B cell (primary cell): ENCODE results near the gene FBXL13. TPM values are rescaled to one million over a fixed set of nuclear protein-coding genes. Genes with fewer than 3 reads are reported as not detected.

Source experiments
- ATAC-seq: fragments of 200-7000 bp; cut with Tn5 transposase; one replicate; pipeline ENCODE4 v1.10.0; 2021; ENCODE audit warnings: low read depth, mild to moderate bottlenecking, moderate number of reproducible peaks, moderate library complexity
- CTCF ChIA-PET: fragments of 350-600 bp; sonication (Branson Sonifier 250); formaldehyde crosslinking; loops from one replicate; lab custom pipeline; 2021; ENCODE audit warnings: antibody characterized with exemption, inconsistent platforms; lab: Charles Lee
- POLR2A ChIA-PET: fragments of 350-600 bp; sonication (Branson Sonifier 250); formaldehyde crosslinking; loops from one replicate; lab custom pipeline; 2021; ENCODE audit warnings: antibody characterized with exemption; lab: Charles Lee
- DNase-seq: peaks from one replicate; pipeline ENCODE4 v3.0.0; 2013
- H2AFZ ChIP-seq: 2 replicates; pipeline ENCODE4 v1.6.1; 2012; ENCODE audit warnings: mild to moderate bottlenecking, low read depth, low read length; ENCODE audit not compliant: insufficient read depth, poor library complexity, severe bottlenecking
- H3K27ac ChIP-seq, 2 donors: 1 replicate in 1 of 2; 2 replicates in 1 of 2; pipeline ENCODE4 v1.5.1; 2012 to 2013; ENCODE audit warnings: low read length in 2 of 2, mild to moderate bottlenecking in 2 of 2, moderate library complexity in 1 of 2
- H3K27me3 ChIP-seq, 4 experiments: fragments of 200-600 bp in 1 of 4; sonication (generic) in 1 of 4; replicated peaks in 1 of 4; 1 replicate in 2 of 4; 2 replicates in 2 of 4; pipeline versions ENCODE4 v1.6.1 to v1.7.0; 2013 to 2016; ENCODE audit warnings: low read length in 3 of 4, mild to moderate bottlenecking in 2 of 4, mixed read lengths in 1 of 4, moderate library complexity in 1 of 4; ENCODE audit not compliant: insufficient read depth in 4 of 4, control insufficient read depth in 3 of 4; ENCODE audit errors: control extremely low read depth in 1 of 4
- H3K36me3 ChIP-seq, 2 experiments: replicated peaks in 1 of 2; 1 replicate in 1 of 2; 2 replicates in 1 of 2; pipeline versions ENCODE4 v1.6.1 to v1.7.1; 2013; ENCODE audit warnings: low read length in 1 of 2; ENCODE audit not compliant: insufficient read depth in 2 of 2, control insufficient read depth in 1 of 2; ENCODE audit errors: control extremely low read depth in 1 of 2, extremely low read depth in 1 of 2
- H3K4me1 ChIP-seq, 2 donors: fragments of 200-600 bp in 1 of 2; sonication (generic) in 1 of 2; 1 replicate in 1 of 2; 2 replicates in 1 of 2; pipeline versions ENCODE4 v1.5.1 to v1.6.1; 2013 to 2017; ENCODE audit warnings: low read length in 2 of 2; ENCODE audit not compliant: control insufficient read depth in 2 of 2, insufficient read depth in 2 of 2
- H3K4me2 ChIP-seq: replicated peaks from 2 replicates; pipeline ENCODE3; 2012; ENCODE audit warnings: mild to moderate bottlenecking, low read depth, low read length; ENCODE audit not compliant: poor library complexity, severe bottlenecking
- H3K4me3 ChIP-seq, 5 experiments: fragments of 200-600 bp in 1 of 5; sonication (generic) in 1 of 5; 1 replicate in 3 of 5; 2 replicates in 2 of 5; pipeline versions ENCODE4 v1.5.1 to v1.7.0; 2011 to 2016; ENCODE audit warnings: low read length in 4 of 5, mild to moderate bottlenecking in 4 of 5, low read depth in 2 of 5, control low read depth in 1 of 5, moderate library complexity in 1 of 5; ENCODE audit not compliant: insufficient read depth in 1 of 5; ENCODE audit errors: control extremely low read depth in 1 of 5, extremely low read depth in 1 of 5
- H3K79me2 ChIP-seq: fragments of 200-600 bp; sonication (generic); one replicate; pipeline ENCODE4 v1.6.0; 2016; ENCODE audit warnings: low read length; ENCODE audit not compliant: control insufficient read depth, insufficient read depth
- H3K9ac ChIP-seq: fragments of 200-600 bp; sonication (generic); 2 replicates; pipeline ENCODE4 v1.6.1; 2017; ENCODE audit warnings: mild to moderate bottlenecking, low read length, moderate library complexity
- H3K9me3 ChIP-seq, 3 donors: one replicate each; pipeline versions ENCODE4 v1.6.1 to v1.7.1; 2013; ENCODE audit warnings: low read length in 2 of 3; ENCODE audit not compliant: control insufficient read depth in 2 of 3, insufficient read depth in 1 of 3; ENCODE audit errors: control extremely low read depth in 1 of 3
- H4K20me1 ChIP-seq: 2 replicates; pipeline ENCODE4 v1.6.0; 2012; ENCODE audit warnings: mild to moderate bottlenecking, low read length; ENCODE audit not compliant: insufficient read depth, control insufficient read depth, poor library complexity, severe bottlenecking
- H3K27ac Mint-ChIP-seq: one replicate; pipeline ENCODE4 v1.8.0; 2021; ENCODE audit warnings: mixed read lengths
- H3K27me3 Mint-ChIP-seq: one replicate; pipeline ENCODE4 v1.8.0; 2021; ENCODE audit warnings: mixed read lengths
- H3K4me1 Mint-ChIP-seq: one replicate; pipeline ENCODE4 v1.8.0; 2021; ENCODE audit warnings: mixed read lengths
- H3K4me3 Mint-ChIP-seq: one replicate; pipeline ENCODE4 v1.8.0; 2021; ENCODE audit warnings: mixed read lengths
- H3K9me3 Mint-ChIP-seq: one replicate; pipeline ENCODE4 v1.8.0; 2022; ENCODE audit warnings: mixed read lengths; ENCODE audit not compliant: insufficient read depth
- CTCF ChIP-seq: fragments of 200-600 bp; IDR thresholded peaks from one replicate; pipeline ENCODE4 v1.8.0; 2022; ENCODE audit warnings: antibody characterized with exemption, mild to moderate bottlenecking
- EZH2 ChIP-seq: IDR thresholded peaks from 2 replicates; pipeline ENCODE4 v1.6.1; 2012; ENCODE audit warnings: borderline replicate concordance, low read depth, mild to moderate bottlenecking, moderate library complexity, low read length; ENCODE audit not compliant: insufficient read depth, poor library complexity, severe bottlenecking
- WGBS: methylation state at CpG from one replicate; pipeline ENCODE4 v1.1.5; 2013; ENCODE audit warnings: missing lambda C conversion rate; ENCODE audit not compliant: insufficient coverage; 5-methylcytosine and 5-hydroxymethylcytosine counted together
- intact Hi-C: fragments of 100-400 bp; cut with micrococcal nuclease; formaldehyde crosslinking; loops from one replicate; pipeline ENCODE4 v1.10.0; 2022
- polyA plus RNA-seq: library from polyadenylated mRNA; depleted of rRNA; stranded (reverse); fragments of >200 nt; gene quantifications from 2 replicates; pipeline ENCODE4 v1.2.3, GENCODE V29; 2012
- total RNA-seq, 2 donors: library from RNA; stranded (reverse); fragments of 120-200 nt in 1 of 2; gene quantifications; 1 replicate in 1 of 2; 2 replicates in 1 of 2; pipeline versions ENCODE4 v1.2.3 to v1.2.4, GENCODE V29; 2013 to 2022

The FBXL13 gene
- total and polyA plus RNA-seq, 2 donors (not counting 1 experiment from before 2014, with no cell fraction given), result 0.22 to 4.0 TPM

GRCh38 chr7:102990642-102991041 is 84.0 kb downstream of the FBXL13 start:
- intact Hi-C loops, result no loop called here
- Mint-ChIP-seq H3K9me3 (no peaks in the 10 kb centered on the region), H3K4me1 (peaks cover 6% of the 10 kb centered on the region), H3K27me3 (no peaks in the 10 kb centered on the region), H3K27ac (no peak overlapping the region), H3K4me3 (no peak overlapping the region)
- TF ChIP-seq EZH2, result no peak
- no peak for TF ChIP-seq CTCF
- DNase-seq (no peak), ATAC-seq (no peak)
- H3K9me3 ChIP-seq, result peaks cover 0 to 3% (median 0%) of the 10 kb centered on the region in 3 donors
- H3K4me1 ChIP-seq, result no peaks in the 10 kb centered on the region
- no peaks in the 10 kb centered on the region for H3K36me3 ChIP-seq
- CTCF ChIA-PET, result no interaction called here
- POLR2A ChIA-PET, result no interaction called here
- no peak overlapping the region for H3K4me2 ChIP-seq
- H3K27ac ChIP-seq, result no peak overlapping the region
- H2AFZ ChIP-seq, result no peak overlapping the region
- H3K9ac ChIP-seq, result no peak overlapping the region
- WGBS, result 94% methylated on average over 2 of the region's 2 CpGs
- no peaks in the 10 kb centered on the region for H3K79me2 ChIP-seq
- H4K20me1 ChIP-seq, result no peaks in the 10 kb centered on the region
- no peak overlapping the region for H3K4me3 ChIP-seq
- H3K27me3 ChIP-seq, result no peaks in the 10 kb centered on the region

GRCh38 chr7:102988631-102989560 is 85.7 kb downstream of the FBXL13 start:
- no peak for DNase-seq

More at GRCh38 chr7:102988631-102989560, 85.7 kb downstream of the FBXL13 start:
- H3K4me2 ChIP-seq, result no peak overlapping the region
- no peak overlapping the region for H3K9ac ChIP-seq
- TF ChIP-seq EZH2 (no peak), CTCF (no peak)
- H3K27ac Mint-ChIP-seq, result no peak overlapping the region
- H3K4me1 Mint-ChIP-seq, result peaks cover 6% of the 10 kb centered on the region
- no peaks in the 10 kb centered on the region for H3K36me3 ChIP-seq
- intact Hi-C loops, result no loop called here
- H4K20me1 ChIP-seq, result no peaks in the 10 kb centered on the region
- WGBS, result 81% methylated on average over 2 of the region's 6 CpGs
- no peaks in the 10 kb centered on the region for H3K9me3 Mint-ChIP-seq
- no peaks in the 10 kb centered on the region for H3K27me3 Mint-ChIP-seq
- ChIA-PET CTCF (no interaction called here), POLR2A (no interaction called here)
- no peak overlapping the region for H3K27ac ChIP-seq
- H2AFZ ChIP-seq, result peak overlapping the region; percentile 49
- no peaks in the 10 kb centered on the region for H3K79me2 ChIP-seq
- ATAC-seq, result no peak
- no peaks in the 10 kb centered on the region for H3K4me1 ChIP-seq
- no peak overlapping the region for H3K4me3 Mint-ChIP-seq
- no peak overlapping the region for H3K4me3 ChIP-seq
- H3K27me3 ChIP-seq, result no peaks in the 10 kb centered on the region
- no peaks in the 10 kb centered on the region for H3K9me3 ChIP-seq
